Nasal cavity respiratory epithelium epithelial cell of viscerocranial mucosa (primary cell): Measurements from ENCODE around the gene PRAMEF25. TPM values are rescaled to one million over a fixed set of nuclear protein-coding genes. Genes with fewer than 3 reads are reported as not detected.

Experiments
- total RNA-seq: library from RNA; depleted of rRNA; stranded (reverse); fragments of >200 nt; gene quantifications from 2 replicates; pipeline ENCODE4 v1.2.3, GENCODE V29; 2014

The PRAMEF25 gene
- not detected in 2 replicates for total RNA-seq

DNA sequence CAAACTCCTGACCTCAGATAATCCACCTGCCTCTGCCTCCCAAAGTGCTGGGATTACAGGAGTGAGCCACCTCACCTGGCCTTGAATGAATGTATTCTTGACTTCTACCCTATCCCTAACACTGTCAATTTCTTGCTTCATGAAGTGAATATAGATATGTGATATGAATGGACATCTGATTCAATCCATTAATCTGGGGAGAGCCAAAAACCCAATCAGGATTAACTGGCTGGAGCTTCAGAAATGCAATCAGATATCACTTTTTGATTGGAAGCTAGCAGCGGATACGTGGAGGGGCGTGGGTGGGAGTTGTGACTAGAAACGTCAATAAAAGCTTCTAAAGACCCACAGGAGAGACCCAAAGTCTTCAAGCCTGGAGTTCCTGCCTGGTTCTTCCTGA, at the start of gene PRAMEF25:
TSS of gene PRAMEF25 (plus strand) at position 301 of the 400 bp plus-strand sequence. CDS start 2,920 bp downstream, outside the sequence.

GRCh38 chr1:13056475-13056874, 14.1 kb upstream of the PRAMEF25 start, which contains the start of gene PRAMEF27:
TSS of gene PRAMEF27 (minus strand) at chr1:13056575. CDS start at chr1:13053659, 2,916 bp downstream.

GRCh38 chr1:13116754-13117153, 46.2 kb downstream of the PRAMEF25 start, which contains the start of gene HNRNPCL2:
TSS of gene HNRNPCL2 (minus strand) at chr1:13116854. CDS start at chr1:13116400, 454 bp downstream.

Other genes starting within 250 kb of the PRAMEF25 start
- gene PRAMEF11, start 239.4 kb upstream of the PRAMEF25 start, total RNA-seq, result not detected in 2 replicates
- not detected in 2 replicates for gene HNRNPCL1, start 222.1 kb upstream of the PRAMEF25 start, total RNA-seq
- not detected in 2 replicates for gene PRAMEF2, start 213.7 kb upstream of the PRAMEF25 start, total RNA-seq
- not detected in 2 replicates for gene PRAMEF4, start 184.6 kb upstream of the PRAMEF25 start, total RNA-seq
- gene PRAMEF10, start 172.5 kb upstream of the PRAMEF25 start, total RNA-seq, result not detected in 2 replicates
- gene PRAMEF7, start 154.2 kb upstream of the PRAMEF25 start, total RNA-seq, result not detected in 2 replicates
- not detected in 2 replicates for gene PRAMEF6, start 123.2 kb upstream of the PRAMEF25 start, total RNA-seq
- gene PRAMEF27, start 14.2 kb upstream of the PRAMEF25 start, total RNA-seq, result not detected in 2 replicates
- gene HNRNPCL3, start 10.0 kb upstream of the PRAMEF25 start, total RNA-seq, result not detected in 2 replicates
- not detected in 2 replicates for gene HNRNPCL2, start 46.1 kb downstream of the PRAMEF25 start, total RNA-seq
- gene PRAMEF26, start 85.2 kb downstream of the PRAMEF25 start, total RNA-seq, result not detected in 2 replicates
- gene HNRNPCL4, start 94.9 kb downstream of the PRAMEF25 start, total RNA-seq, result not detected in 2 replicates
- gene PRAMEF9, start 101.1 kb downstream of the PRAMEF25 start, total RNA-seq, result not detected in 2 replicates
- not detected in 2 replicates for gene PRAMEF13, start 130.6 kb downstream of the PRAMEF25 start, total RNA-seq
- gene PRAMEF18, start 155.4 kb downstream of the PRAMEF25 start, total RNA-seq, result not detected in 2 replicates
- gene PRAMEF5, start 183.4 kb downstream of the PRAMEF25 start, total RNA-seq, result not detected in 2 replicates
- not detected in 2 replicates for gene PRAMEF8, start 214.4 kb downstream of the PRAMEF25 start, total RNA-seq
- not detected in 2 replicates for gene PRAMEF33, start 232.8 kb downstream of the PRAMEF25 start, total RNA-seq
- gene PRAMEF15, start 244.8 kb downstream of the PRAMEF25 start, total RNA-seq, result not detected in 2 replicates